Pons (tissue), 1 donor: ENCODE measurements around the gene ZMYND8.

ENCODE experiments used
- DNase-seq: peaks from one replicate; pipeline ENCODE4 v3.0.0-alpha.2; 2016; ENCODE audit warnings: low spot score

The ZMYND8 gene

GRCh38 chr20:47353692-47354463 lies 2.6 kb downstream of the ZMYND8 start:
- peak; percentile 85 for DNase-seq

DNA sequence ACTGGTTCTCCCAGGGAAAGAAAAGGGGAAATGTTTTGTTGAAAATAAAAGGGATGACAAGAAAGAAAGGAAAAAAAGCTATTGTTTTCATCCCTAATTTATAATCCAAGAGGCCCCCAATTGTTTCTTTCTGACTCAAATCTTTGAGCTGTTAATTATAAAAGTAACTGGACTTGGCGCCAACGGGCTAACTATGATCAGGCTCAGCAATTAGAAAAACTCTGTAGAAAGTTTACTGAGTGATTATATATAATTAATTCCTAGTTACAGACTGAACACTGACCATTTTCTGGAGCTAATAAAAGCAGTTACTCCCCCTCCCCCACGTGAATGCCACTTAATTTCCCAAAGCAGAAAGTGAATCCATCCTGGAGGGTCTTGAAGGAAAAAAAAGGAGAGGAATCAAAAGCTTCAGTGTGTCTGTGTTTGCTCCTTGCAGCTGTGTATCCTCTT lies 3.2 kb downstream of the ZMYND8 start:
- no peak for DNase-seq

- peak; percentile 81 for DNase-seq
These were observed 3.9 kb downstream of the ZMYND8 start for GRCh38 chr20:47352332-47353238.

DNA sequence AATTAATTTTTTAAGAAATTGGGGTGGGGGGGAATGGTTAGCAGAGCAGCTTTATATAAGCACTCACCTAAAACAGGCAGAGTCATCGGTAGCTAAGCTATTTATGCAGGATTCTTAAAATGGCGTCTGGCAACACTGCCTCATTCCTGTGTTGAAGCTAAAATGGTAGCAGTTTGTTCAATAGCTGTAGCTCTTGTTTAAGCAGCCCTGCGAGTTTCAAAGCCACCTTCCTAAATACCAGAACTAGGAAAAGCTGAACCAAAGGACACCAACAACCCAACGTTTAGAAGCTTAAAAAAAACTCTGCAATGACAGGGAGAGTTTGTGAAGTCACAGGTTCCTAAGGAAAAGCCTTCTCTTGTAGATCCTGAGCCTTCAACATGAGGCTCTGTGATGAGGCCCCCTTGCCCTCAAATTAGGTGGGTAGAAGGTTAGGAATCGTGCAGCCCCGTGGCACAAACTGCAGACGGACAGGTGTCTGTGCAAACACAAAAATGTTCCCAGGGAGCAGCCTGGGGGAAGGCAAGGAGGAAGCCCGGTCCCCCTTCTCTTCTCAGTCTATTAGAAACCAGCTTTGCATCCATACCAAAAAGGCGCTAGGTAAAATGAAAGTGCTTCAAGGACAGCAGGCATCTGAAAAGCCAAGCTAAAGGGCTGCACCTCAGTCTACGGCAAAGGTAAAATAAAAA lies 4.7 kb downstream of the ZMYND8 start:
- DNase-seq, result peak; percentile 72

GRCh38 chr20:47350691-47351545 lies 5.6 kb downstream of the ZMYND8 start:
- DNase-seq, result peak; percentile 69

DNA sequence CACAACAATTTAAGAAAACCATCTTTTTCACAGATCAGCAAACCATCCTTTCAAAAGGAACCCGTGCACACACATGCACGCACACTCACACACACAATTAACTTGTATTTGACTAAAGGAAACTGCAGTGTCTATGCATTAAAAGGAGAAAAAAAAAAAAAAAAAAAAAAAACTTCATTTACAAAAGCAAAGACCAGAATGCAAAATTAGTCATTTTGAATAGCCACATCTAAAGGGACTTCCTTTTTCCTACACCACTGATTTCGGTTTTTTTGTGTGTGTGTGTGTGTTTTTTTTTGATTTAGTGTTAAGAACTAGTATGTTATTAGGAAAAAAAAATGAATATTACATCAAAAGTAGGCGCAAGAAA lies 6.3 kb downstream of the ZMYND8 start:
- DNase-seq, result no peak

- peak; percentile 56 for DNase-seq
These were observed 6.9 kb downstream of the ZMYND8 start for GRCh38 chr20:47349365-47350180.

DNA sequence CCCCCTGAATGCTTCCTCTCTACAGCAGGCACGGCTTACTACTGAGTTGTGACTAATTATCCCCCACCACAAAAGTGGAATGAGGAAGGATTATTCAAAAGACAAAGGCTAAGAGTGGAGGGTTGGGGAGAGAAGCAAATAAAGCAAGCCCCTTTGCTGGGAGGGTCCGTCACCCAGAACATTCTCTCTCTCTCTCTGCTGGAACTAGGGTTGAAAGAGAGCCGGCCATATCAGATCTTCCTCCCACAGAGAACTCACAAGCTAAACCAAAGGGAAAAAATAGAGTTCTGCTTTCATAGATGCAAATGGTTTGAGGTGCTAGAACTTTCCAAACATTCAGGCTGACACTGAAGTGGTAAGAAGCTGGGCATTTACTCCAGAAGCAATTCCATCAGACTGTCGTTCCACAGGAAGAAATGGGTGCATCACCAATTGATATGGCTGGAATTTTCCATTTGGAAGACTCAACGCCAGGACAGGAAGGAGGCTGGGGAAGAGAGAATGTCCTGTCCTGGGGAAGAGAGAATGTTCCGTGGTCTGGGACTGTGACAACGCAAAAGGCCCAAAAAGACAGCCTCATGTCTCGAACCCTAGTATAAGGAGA lies 7.9 kb downstream of the ZMYND8 start:
- peak; percentile 74 for DNase-seq

DNA sequence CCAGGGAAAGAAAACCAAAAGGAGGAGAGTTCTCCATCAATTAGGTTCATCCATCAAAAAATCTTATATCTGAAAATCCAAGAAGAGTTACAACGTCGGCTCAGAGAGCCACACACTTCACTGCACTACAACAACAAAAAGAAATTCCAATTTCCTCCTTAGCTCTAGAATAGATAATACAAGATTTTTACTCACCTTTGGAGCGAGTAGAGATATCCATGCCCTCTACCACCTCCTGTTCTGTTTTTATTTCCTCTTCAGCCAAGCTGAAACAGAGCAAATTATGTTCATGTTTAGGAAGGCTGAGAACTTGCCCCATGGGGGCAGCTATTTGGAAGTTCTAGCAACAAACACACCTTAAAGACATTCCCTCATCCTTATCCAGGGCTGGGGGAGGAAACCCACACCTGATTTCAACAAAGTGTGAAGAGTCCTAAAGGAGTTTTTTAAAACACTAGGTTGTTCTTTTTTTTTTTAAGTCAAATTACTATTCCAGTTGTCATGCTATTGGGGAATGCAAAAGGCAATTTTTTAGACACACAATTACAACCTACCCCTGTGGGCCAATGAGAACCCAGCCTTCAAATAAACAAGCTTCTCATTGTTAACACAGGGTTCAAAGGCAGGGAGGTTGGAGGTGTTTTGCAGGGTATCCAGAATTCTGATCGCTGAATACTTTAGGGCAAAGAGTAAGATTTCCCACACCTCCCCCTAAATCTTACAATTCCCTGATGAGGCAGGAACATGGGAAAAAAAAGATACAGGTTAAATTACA lies 8.7 kb downstream of the ZMYND8 start:
- DNase-seq, result peak; percentile 59

- no peak for DNase-seq
These were observed 10.3 kb downstream of the ZMYND8 start for GRCh38 chr20:47346172-47346571.

GRCh38 chr20:47345214-47345613 lies 11.3 kb downstream of the ZMYND8 start:
- DNase-seq, result no peak

- no peak for DNase-seq
These were observed 13.5 kb downstream of the ZMYND8 start for GRCh38 chr20:47343007-47343472.

- DNase-seq, result no peak
These were observed 18.3 kb downstream of the ZMYND8 start for GRCh38 chr20:47338131-47338628.

- no peak for DNase-seq
These were observed 19.1 kb downstream of the ZMYND8 start for GRCh38 chr20:47337413-47337812.

- DNase-seq, result peak; percentile 92
These were observed 20.3 kb downstream of the ZMYND8 start for GRCh38 chr20:47336129-47336754.

GRCh38 chr20:47335251-47336128 lies 21.0 kb downstream of the ZMYND8 start:
- DNase-seq, result no peak

GRCh38 chr20:47334022-47334551 lies 22.4 kb downstream of the ZMYND8 start:
- DNase-seq, result peak; percentile 83
